GM23248 (cell line): ENCODE measurements around the gene TBX5.

Source experiments
- EZH2 ChIP-seq: fragments of 200-600 bp; sonication (generic); IDR thresholded peaks from 2 replicates; pipeline ENCODE4 v1.6.1; 2018; ENCODE audit warnings: antibody characterized with exemption, mild to moderate bottlenecking; ENCODE audit not compliant: insufficient read depth, poor library complexity, severe bottlenecking
- EZH2phosphoT487 ChIP-seq: fragments of 200-600 bp; sonication (generic); IDR thresholded peaks from 2 replicates; pipeline ENCODE4 v1.6.1; 2018; ENCODE audit warnings: antibody characterized with exemption, moderate library complexity, mild to moderate bottlenecking, low read depth; ENCODE audit not compliant: insufficient read depth

GRCh38 chr12:114439261-114439683 lies 33.3 kb upstream of the TBX5 start:
- TF ChIP-seq EZH2phosphoT487 (0 out of 2 replicates have a peak, but pooled peaks have one; percentile 19), EZH2 (no peak)
